ENCODE measurements around the gene UNC93B1. TPM values are rescaled to one million over a fixed set of nuclear protein-coding genes. Genes with fewer than 3 reads are reported as not detected.

The UNC93B1 gene
- total and polyA plus RNA-seq, 10 donors: 110 to 192 (median 132) TPM

GRCh38 chr11:68040957-68041591 is 37.2 kb upstream of the UNC93B1 start:
- Histone ChIP-seq H3K4me1 (peaks cover 37 to 75% (median 62%) of the 10 kb centered on the region in 6 donors), H3K4me3 (peak overlapping the region; percentile 67 to 97 (median 86)), H3K27me3 (replicated peaks in 1 of 7) (no peaks in the 10 kb centered on the region), H3K36me3 (peaks cover 0 to 53% (median 48%) of the 10 kb centered on the region in 6 donors), H3K27ac (peak overlapping the region; percentile 85 to 97 (median 92)), H3K9me3 (no peaks in the 10 kb centered on the region)
- WGBS, 5 donors: 70 to 81% (median 77%) methylated on average over 18 to 23 of the region's 23 CpGs
- intact Hi-C loops (cut with DNase I; ENCODE audit: low total_unique reads): no loop called here
- TF ChIP-seq POLR2A (IDR thresholded peaks at IDR 0.05): no peak
- TF ChIP-seq CTCF (IDR thresholded peaks at IDR 0.05 in 8 of 11, conservative IDR thresholded peaks at IDR 0.05 in 3 of 11): no peak
- no peak for TF ChIP-seq POLR2AphosphoS5 (IDR thresholded peaks at IDR 0.05)
- DNase-seq: peak; percentile 84

- intact Hi-C loops (cut with DNase I; ENCODE audit: low total_unique reads): no loop called here
- peak; percentile 93 for DNase-seq
- Histone ChIP-seq H3K27me3 (replicated peaks in 1 of 7) (no peaks in the 10 kb centered on the region), H3K4me1 (peaks cover 40 to 82% (median 66%) of the 10 kb centered on the region in 6 donors), H3K27ac (peak overlapping the region; percentile 85 to 97 (median 92)), H3K36me3 (peaks cover 0 to 53% (median 41%) of the 10 kb centered on the region in 6 donors), H3K9me3 (no peaks in the 10 kb centered on the region), H3K4me3 (peak overlapping the region; percentile 67 to 97 (median 86))
- 2 to 9% (median 3%) methylated on average over 14 to 22 of the region's 22 CpGs for WGBS, 5 donors
- no peak for TF ChIP-seq POLR2A (IDR thresholded peaks at IDR 0.05)
- TF ChIP-seq POLR2AphosphoS5 (IDR thresholded peaks at IDR 0.05): peak; percentile 38 to 80 (median 59)
Observed at GRCh38 chr11:68040101-68040956, 36.4 kb upstream of the UNC93B1 start.

GRCh38 chr11:68039526-68040086 is 35.7 kb upstream of the UNC93B1 start:
- intact Hi-C loops (cut with DNase I; ENCODE audit: low total_unique reads): no loop called here
- Histone ChIP-seq H3K4me1 (peaks cover 40 to 89% (median 66%) of the 10 kb centered on the region in 6 donors), H3K4me3 (peak overlapping the region; percentile 67 to 97 (median 86)), H3K27me3 (replicated peaks in 1 of 7) (no peaks in the 10 kb centered on the region), H3K27ac (peak overlapping the region; percentile 85 to 97 (median 92)), H3K36me3 (peaks cover 0 to 52% (median 34%) of the 10 kb centered on the region in 6 donors), H3K9me3 (no peaks in the 10 kb centered on the region)
- no peak for TF ChIP-seq POLR2AphosphoS5 (IDR thresholded peaks at IDR 0.05)
- no peak for TF ChIP-seq POLR2A (IDR thresholded peaks at IDR 0.05)
- TF ChIP-seq CTCF (IDR thresholded peaks at IDR 0.05 in 8 of 11, conservative IDR thresholded peaks at IDR 0.05 in 3 of 11): no peak
- 9 to 28% (median 20%) methylated on average over 6 to 10 of the region's 10 CpGs for WGBS, 5 donors
- peak; percentile 84 for DNase-seq

- Histone ChIP-seq H3K4me1 (peaks cover 40 to 89% (median 66%) of the 10 kb centered on the region in 6 donors), H3K27me3 (replicated peaks in 1 of 7) (no peaks in the 10 kb centered on the region), H3K27ac (peak within 1 kb of the TSS; percentile 85 to 97 (median 92)), H3K4me3 (peak within 1 kb of the TSS; percentile 67 to 97 (median 86)), H3K9me3 (no peaks in the 10 kb centered on the region), H3K36me3 (peaks cover 0 to 52% (median 30%) of the 10 kb centered on the region in 6 donors)
- 1 to 8% (median 5%) methylated on average over 27 to 51 of the region's 51 CpGs for WGBS, 5 donors
- DNase-seq: peak; percentile 94
- TF ChIP-seq POLR2A (IDR thresholded peaks at IDR 0.05) (peak; percentile 39 to 90 (median 69)), POLR2AphosphoS5 (IDR thresholded peaks at IDR 0.05) (peak; percentile 96 to 98 (median 96)), CTCF (IDR thresholded peaks at IDR 0.05 in 8 of 11, conservative IDR thresholded peaks at IDR 0.05 in 3 of 11) (peak in 4 of 11 experiments; percentile 18 to 51 (median 38))
- intact Hi-C loops (cut with DNase I; ENCODE audit: low total_unique reads): no loop called here
Observed at GRCh38 chr11:68038718-68039525, 35.0 kb upstream of the UNC93B1 start, which contains the start of gene TCIRG1. TSS of gene TCIRG1 (plus strand) at chr11:68039025. CDS start at chr11:68041272, 2,247 bp downstream.
